SK-N-MC (cell line): ENCODE data around the gene AGR2.

ENCODE experiments used
- EZH2 ChIP-seq: fragments of 200-600 bp; sonication (generic); IDR thresholded peaks from one replicate; pipeline ENCODE4 v1.6.1; 2017; ENCODE audit warnings: antibody characterized with exemption
- POLR2AphosphoS5 ChIP-seq: IDR thresholded peaks from 2 replicates; pipeline ENCODE4 v1.6.1; 2012; ENCODE audit warnings: mild to moderate bottlenecking, low read depth, low read length, borderline replicate concordance

GRCh38 chr7:16764942-16765341 is 39.9 kb downstream of the AGR2 start:
- TF ChIP-seq POLR2AphosphoS5 = no peak
- TF ChIP-seq EZH2 = no peak
